ENCODE measurements around the gene SLC22A3.
A peak's percentile ranks its signal among the peaks of the same experiment; 100 is the strongest.
"Not testable (repeated sequence)": the region's sequence is repeated elsewhere in the genome, so short reads cannot be mapped to it uniquely, and the experiment has no call there.

The SLC22A3 gene, protein sequence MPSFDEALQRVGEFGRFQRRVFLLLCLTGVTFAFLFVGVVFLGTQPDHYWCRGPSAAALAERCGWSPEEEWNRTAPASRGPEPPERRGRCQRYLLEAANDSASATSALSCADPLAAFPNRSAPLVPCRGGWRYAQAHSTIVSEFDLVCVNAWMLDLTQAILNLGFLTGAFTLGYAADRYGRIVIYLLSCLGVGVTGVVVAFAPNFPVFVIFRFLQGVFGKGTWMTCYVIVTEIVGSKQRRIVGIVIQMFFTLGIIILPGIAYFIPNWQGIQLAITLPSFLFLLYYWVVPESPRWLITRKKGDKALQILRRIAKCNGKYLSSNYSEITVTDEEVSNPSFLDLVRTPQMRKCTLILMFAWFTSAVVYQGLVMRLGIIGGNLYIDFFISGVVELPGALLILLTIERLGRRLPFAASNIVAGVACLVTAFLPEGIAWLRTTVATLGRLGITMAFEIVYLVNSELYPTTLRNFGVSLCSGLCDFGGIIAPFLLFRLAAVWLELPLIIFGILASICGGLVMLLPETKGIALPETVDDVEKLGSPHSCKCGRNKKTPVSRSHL

DNA sequence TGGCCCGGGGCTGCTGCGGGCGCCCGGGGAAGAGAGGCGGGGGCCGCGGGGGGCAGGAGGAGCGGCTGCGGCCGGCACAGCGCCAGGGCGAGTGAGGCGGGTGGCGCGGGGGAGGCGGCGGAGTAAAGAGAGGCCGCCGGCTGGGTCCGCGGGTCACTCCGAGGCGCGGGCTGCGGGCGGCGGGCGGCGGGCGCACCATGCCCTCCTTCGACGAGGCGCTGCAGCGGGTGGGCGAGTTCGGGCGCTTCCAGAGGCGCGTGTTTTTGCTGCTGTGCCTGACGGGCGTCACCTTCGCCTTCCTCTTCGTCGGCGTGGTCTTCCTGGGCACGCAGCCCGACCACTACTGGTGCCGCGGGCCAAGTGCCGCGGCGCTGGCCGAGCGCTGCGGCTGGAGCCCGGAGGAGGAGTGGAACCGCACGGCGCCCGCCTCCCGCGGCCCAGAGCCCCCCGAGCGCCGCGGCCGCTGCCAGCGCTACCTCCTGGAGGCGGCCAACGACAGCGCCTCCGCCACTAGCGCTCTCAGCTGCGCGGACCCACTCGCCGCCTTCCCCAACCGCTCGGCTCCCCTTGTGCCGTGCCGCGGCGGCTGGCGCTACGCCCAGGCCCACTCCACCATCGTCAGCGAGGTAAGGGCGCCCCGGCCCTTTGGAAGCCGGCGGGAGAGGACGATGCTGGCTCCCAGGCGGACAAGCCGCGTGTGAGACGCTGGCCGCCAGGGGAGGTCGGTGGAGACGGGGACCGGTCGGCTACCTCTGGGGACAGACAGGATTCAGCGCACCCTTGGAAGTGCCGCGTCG lies at the start of gene SLC22A3:
SLC22A3 (plus strand) TSS at position 156 of the 797 bp plus-strand sequence; CDS start at position 198, 42 bp downstream.
- DNase-seq (ENCODE audit: low spot score), result peak; percentile 11

GRCh38 chr6:160299559-160299958 lies 48.6 kb upstream of the SLC22A3 start:
- no peak for DNase-seq (ENCODE audit: low spot score)

DNA sequence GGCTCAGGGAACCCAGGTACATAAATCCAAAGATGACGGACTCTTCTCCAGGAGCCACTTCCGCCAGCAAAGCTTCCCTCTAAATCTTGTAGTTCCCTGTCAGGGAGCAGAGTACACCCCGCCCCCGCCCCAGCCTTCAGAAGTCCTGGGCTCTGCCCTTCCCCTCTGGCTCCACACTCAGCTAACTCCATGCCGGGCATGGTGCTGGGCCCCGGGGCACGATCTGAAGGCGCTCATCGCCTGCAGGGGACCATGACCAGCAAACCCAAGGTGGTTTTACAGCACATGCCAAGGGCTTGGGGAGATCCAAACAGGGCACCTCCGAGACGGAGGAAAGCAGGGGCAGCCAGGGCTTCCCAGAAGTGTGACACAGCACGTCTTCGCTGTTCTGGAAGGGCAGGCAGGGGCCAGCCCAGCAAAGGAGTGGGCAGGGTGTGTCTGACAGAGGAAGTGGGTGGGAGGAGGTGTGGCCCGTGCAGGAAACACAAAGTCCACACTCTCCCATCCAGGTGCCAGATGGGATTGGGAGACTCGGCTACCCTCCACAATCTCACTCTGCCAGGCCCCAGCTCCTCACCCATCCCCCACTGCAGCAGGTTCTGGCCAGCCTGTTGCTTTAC lies 48.0 kb upstream of the SLC22A3 start:
- DNase-seq (ENCODE audit: low spot score), result no peak

DNA sequence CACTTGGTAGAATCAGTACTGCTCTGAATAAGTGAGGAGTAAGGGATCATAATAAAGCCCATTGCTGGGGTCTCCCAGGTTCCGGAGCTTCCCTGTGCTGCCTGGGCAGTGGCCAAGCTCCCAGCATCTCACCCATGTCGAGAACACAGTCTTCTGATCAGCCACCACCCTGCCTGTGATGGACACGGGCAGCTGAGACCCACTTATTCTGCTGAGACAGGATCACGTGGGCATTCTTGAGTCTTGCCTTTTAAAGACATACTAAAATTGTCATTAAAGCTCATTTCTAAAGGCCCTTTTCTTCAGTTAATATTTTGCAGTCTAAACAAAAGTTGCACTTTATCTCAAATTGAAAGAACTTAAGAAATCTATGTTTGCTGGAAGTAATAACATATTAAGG lies 46.8 kb upstream of the SLC22A3 start:
- no peak for DNase-seq (ENCODE audit: low spot score)

- not testable (repeated sequence) for DNase-seq (ENCODE audit: low spot score)
Observed at GRCh38 chr6:160302431-160303082, 45.6 kb upstream of the SLC22A3 start.

- no peak for DNase-seq (ENCODE audit: low spot score)
Observed at GRCh38 chr6:160303806-160304205, 44.4 kb upstream of the SLC22A3 start.

DNA sequence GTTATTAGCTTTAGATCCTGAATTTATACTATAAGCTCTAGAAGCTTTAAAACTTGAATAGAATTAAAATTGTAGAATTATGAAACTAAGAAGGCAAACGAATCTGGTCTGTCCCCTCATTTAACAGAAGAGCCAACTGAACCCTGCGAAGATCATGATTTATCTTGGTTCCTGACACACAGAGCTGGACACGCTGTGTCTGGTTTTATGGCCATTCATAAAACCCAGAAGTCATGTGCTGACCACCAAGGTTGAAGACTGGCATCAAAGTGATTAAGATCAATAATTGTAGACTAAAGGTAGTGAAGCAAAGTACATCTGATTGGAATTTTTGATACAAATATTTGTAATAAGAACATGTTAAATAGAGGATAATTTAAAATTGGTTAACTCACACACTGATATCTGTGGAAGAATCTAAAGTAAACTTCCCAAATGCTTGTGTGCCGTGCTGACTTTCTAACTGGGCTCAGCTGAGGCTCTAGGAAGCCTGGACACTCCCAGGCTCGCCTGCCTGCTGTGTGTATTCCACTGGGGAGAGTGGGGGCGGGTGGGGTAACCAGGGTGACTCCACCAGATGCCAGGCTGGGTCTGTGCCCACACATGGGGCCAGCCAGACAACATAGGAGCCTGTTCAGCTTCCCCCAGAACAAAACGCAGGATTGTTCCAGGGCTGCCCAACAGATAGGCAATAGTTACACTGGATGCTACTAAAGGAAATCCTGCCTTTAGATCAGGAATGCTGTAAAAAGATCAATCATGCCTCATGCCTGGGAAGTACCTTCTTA lies 42.1 kb upstream of the SLC22A3 start:
- peak; percentile 75 for DNase-seq (ENCODE audit: low spot score)

DNA sequence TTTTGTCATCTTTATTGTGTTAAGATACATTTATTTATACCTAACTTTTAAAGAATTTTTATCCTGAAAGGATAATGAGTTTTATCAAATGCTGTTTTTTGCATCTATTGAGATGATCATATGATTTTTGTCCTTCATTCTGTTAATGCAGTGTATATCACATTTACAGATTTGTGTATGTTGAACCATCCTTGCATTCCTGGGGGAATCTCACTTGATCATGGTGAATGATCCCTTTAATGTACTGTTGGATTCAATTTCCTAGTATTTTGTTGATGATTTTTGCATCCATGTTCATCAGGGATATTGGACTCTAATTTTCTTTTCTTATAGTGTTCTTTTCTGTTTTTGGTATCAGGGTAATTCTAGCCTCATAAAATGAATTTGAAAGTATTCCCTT lies 38.5 kb upstream of the SLC22A3 start:
- no peak for DNase-seq (ENCODE audit: low spot score)

DNA sequence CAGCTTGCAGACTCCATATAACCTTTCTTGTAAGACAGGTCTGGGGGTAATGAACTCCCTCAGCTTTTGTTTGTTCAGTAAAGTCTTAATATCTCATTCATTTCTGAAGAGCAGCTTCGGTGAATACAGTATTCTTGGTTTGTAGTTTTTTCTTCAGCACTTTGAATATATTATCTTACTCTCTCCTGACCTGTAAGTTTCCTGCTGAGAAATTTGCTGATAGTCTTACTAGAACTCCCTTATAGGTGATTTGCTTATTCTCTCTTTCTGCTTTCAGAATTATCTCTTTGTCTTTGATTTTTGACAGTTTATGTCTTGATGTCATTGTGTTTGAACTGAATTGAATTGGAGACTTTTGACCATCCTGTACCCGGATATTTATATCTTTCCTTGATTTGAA lies 35.3 kb upstream of the SLC22A3 start:
- DNase-seq (ENCODE audit: low spot score), result no peak

DNA sequence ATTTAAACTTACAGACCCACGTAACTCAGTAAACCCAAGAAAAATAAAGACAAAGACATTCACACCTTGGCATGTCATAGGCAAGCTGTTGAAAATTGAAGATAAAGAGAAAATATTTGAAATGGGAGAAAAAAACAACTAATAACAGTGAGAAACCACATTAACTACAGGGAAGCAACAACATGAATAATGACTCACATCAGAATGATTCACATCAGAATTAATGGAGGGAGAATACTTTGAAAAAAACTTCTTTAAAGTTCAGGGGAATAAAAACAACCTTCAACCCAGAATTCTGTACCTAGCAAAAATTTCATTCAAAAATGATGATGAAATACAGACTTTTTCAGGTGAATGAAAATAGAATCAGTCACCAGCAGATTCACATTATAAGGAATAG lies 32.9 kb upstream of the SLC22A3 start:
- no peak for DNase-seq (ENCODE audit: low spot score)

- no peak for DNase-seq (ENCODE audit: low spot score)
Observed at GRCh38 chr6:160316261-160316660, 31.9 kb upstream of the SLC22A3 start.

DNA sequence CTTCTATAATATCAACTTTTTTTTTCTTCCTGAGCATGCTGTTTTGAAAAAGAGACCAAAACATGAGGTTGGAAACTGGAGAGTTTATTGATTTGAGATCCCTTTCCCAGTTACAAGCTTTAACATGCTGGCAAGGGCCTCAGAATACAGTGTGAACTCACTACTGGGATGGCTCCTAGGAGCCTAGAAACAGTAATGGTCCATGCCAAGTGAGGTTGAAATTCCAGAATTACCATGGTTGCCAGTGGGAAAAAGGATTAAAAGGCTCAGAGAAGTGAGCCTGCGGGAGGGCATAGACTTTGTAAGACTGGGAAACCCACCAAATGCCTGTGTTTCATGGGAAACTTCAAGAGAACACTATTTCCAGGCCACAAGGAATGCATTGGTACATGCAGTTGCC lies 28.9 kb upstream of the SLC22A3 start:
- no peak for DNase-seq (ENCODE audit: low spot score)

- DNase-seq (ENCODE audit: low spot score), result no peak
Observed at GRCh38 chr6:160321729-160322505, 26.3 kb upstream of the SLC22A3 start.

DNA sequence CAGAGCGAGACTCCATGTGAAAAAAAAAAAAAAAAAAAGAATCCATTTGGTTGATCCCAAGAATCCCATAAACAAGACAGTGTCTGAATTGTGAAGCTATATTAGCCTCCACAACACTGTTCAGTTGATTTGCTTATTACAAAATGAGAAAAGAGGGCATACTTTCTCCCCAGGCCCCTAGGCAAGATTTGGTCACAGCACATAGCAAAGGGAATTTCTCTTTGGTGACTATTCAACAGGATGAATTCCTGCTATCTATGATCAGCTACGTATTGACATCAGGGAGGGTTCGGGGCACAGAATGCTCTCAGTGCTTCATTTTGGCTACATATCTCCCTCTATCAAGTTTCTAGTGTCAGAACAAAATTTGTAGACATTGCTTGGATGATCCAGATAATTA lies 20.2 kb upstream of the SLC22A3 start:
- DNase-seq (ENCODE audit: low spot score), result no peak

- no peak for DNase-seq (ENCODE audit: low spot score)
Observed at GRCh38 chr6:160328447-160328846, 19.7 kb upstream of the SLC22A3 start.

DNA sequence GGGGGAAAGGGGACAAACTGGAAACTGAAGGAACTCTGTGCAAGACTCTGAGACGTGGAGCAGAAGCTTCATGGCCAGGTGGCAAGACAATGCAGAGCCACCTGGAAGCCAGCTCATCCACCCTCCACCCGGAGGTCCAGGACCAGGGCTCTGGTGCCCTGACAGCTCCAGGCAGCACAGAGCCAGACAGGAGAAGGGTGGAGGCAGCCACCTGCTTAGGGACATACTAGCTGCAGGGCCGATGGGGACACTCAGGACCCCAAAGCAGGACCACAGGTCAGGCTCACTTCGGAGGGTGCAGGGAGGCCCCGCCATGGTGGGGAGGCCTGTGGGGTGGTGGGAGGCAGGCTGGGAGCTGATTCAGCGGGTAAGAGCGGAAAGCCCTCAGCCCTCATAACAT lies 19.0 kb upstream of the SLC22A3 start:
- DNase-seq (ENCODE audit: low spot score), result no peak

- DNase-seq (ENCODE audit: low spot score), result no peak
Observed at GRCh38 chr6:160330619-160331018, 17.6 kb upstream of the SLC22A3 start.

- no peak for DNase-seq (ENCODE audit: low spot score)
Observed at GRCh38 chr6:160331204-160331603, 17.0 kb upstream of the SLC22A3 start.

DNA sequence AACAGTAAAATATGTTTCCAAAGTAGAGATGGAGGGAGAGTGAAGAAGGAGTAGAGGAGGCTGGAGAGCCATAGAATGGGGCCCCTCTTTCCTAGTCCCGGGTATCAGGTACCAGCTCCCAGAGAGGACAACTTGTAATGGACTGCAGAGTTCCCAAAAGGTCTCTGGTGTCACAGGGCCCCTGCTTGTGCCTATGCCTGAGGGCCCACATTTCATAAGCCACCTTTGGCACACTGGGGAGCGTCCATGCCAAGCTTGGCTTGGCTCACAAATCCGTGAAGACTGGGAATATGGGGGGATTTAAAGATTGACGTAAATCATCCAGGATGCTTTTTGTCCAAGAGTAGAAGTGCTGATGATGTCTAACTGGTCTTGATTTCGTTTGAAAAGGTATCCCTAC lies 16.4 kb upstream of the SLC22A3 start:
- no peak for DNase-seq (ENCODE audit: low spot score)

- no peak for DNase-seq (ENCODE audit: low spot score)
Observed at GRCh38 chr6:160333101-160333500, 15.1 kb upstream of the SLC22A3 start.

Measured in globus pallidus (tissue), 1 donor.